OCI-LY3 (cell line): ENCODE measurements around the gene SNX25.

Experiments used
- H2AFZ ChIP-seq: fragments of 200-600, 300-600 bp; shearing (Covaris generic); 2 replicates; pipeline ENCODE4 v1.6.0; 2014; ENCODE audit warnings: antibody characterized with exemption, low read depth, low read length
- H3K27ac ChIP-seq: fragments of 200-600, 300-600 bp; sonication (generic); 2 replicates; pipeline ENCODE4 v1.5.1; 2014; ENCODE audit warnings: mild to moderate bottlenecking, low read length, moderate library complexity, mixed read lengths
- H3K27me3 ChIP-seq: fragments of 200-600, 300-600 bp; sonication (generic); 2 replicates; pipeline ENCODE4 v1.6.1; 2014; ENCODE audit warnings: low read depth, low read length, mixed read lengths
- H3K36me3 ChIP-seq: fragments of 200-600, 300-600 bp; sonication (generic); replicated peaks from 2 replicates; pipeline ENCODE3; 2014; ENCODE audit warnings: low read depth, low read length, mixed read lengths
- H3K4me1 ChIP-seq: fragments of 300-600, 200-600 bp; sonication (generic); 2 replicates; pipeline ENCODE4 v1.6.1; 2014; ENCODE audit warnings: low read length, mixed read lengths
- H3K4me2 ChIP-seq: fragments of 200-600, 300-600 bp; sonication (generic); 2 replicates; pipeline ENCODE4 v1.6.1; 2014; ENCODE audit warnings: low read length, mixed read lengths
- H3K4me3 ChIP-seq: fragments of 300-600, 200-600 bp; sonication (generic); 2 replicates; pipeline ENCODE4 v1.5.1; 2014; ENCODE audit warnings: antibody characterized with exemption, mild to moderate bottlenecking, low read length, moderate library complexity
- H3K79me2 ChIP-seq: fragments of 300-600, 200-600 bp; shearing (Covaris generic); 2 replicates; pipeline ENCODE4 v1.6.1; 2014; ENCODE audit warnings: mild to moderate bottlenecking, low read length, mixed read lengths
- H3K9ac ChIP-seq: fragments of 300-600, 200-600 bp; shearing (Covaris generic); 2 replicates; pipeline ENCODE4 v1.6.0; 2014; ENCODE audit warnings: mild to moderate bottlenecking, low read length, moderate library complexity
- H3K9me3 ChIP-seq: fragments of 200-600, 300-600 bp; shearing (Covaris generic); 2 replicates; pipeline ENCODE4 v1.6.1; 2014; ENCODE audit warnings: low read length, mixed read lengths; ENCODE audit not compliant: insufficient read depth
- H4K20me1 ChIP-seq: fragments of 200-600, 300-600 bp; sonication (generic); 2 replicates; pipeline ENCODE4 v1.6.1; 2016; ENCODE audit warnings: low read length, mixed read lengths; ENCODE audit not compliant: insufficient read depth
- EZH2phosphoT487 ChIP-seq: fragments of 200-600 bp; shearing (Covaris generic); IDR thresholded peaks from 2 replicates; pipeline ENCODE4 v1.6.1; 2018; ENCODE audit warnings: antibody characterized with exemption, mixed run types, low read depth
- TF ChIP-seq, protein P1 (sequence below): fragments of 200-600, 300-600 bp; sonication (generic); IDR thresholded peaks from 2 replicates; pipeline ENCODE4 v1.5.1; 2014; ENCODE audit warnings: antibody characterized with exemption, low read length, low read depth

The SNX25 gene

DNA sequence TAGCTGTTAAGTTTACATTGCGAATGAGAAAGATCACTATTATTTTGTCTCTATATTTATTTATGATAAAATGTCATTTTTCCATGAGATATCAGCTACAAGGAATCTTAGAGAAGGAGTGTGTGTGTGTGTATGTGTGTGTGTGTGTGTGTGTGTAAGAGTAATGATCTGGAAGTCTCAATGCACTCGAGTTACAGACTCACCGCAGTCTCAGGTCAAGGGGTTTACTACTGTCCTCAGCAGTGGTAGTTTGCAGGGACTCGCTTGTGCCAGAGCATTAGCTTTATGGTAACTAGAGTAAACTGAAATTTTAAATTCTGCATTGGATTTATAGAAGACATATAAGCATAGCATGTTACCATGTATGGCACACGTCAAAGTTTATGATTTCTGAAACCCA, 155.5 kb downstream of the SNX25 start:
- Histone ChIP-seq H4K20me1 (no peaks in the 10 kb centered on the region), H3K9ac (no peak overlapping the region), H3K4me2 (no peak overlapping the region), H3K79me2 (no peaks in the 10 kb centered on the region), H3K9me3 (no peaks in the 10 kb centered on the region), H3K27me3 (no peaks in the 10 kb centered on the region), H3K4me1 (no peaks in the 10 kb centered on the region), H3K36me3 (no peaks in the 10 kb centered on the region), H3K27ac (no peak overlapping the region), H3K4me3 (no peak overlapping the region), H2AFZ (no peak overlapping the region)
- TF ChIP-seq, protein P1, sequence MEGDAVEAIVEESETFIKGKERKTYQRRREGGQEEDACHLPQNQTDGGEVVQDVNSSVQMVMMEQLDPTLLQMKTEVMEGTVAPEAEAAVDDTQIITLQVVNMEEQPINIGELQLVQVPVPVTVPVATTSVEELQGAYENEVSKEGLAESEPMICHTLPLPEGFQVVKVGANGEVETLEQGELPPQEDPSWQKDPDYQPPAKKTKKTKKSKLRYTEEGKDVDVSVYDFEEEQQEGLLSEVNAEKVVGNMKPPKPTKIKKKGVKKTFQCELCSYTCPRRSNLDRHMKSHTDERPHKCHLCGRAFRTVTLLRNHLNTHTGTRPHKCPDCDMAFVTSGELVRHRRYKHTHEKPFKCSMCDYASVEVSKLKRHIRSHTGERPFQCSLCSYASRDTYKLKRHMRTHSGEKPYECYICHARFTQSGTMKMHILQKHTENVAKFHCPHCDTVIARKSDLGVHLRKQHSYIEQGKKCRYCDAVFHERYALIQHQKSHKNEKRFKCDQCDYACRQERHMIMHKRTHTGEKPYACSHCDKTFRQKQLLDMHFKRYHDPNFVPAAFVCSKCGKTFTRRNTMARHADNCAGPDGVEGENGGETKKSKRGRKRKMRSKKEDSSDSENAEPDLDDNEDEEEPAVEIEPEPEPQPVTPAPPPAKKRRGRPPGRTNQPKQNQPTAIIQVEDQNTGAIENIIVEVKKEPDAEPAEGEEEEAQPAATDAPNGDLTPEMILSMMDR = no peak
- no peak for TF ChIP-seq EZH2phosphoT487

DNA sequence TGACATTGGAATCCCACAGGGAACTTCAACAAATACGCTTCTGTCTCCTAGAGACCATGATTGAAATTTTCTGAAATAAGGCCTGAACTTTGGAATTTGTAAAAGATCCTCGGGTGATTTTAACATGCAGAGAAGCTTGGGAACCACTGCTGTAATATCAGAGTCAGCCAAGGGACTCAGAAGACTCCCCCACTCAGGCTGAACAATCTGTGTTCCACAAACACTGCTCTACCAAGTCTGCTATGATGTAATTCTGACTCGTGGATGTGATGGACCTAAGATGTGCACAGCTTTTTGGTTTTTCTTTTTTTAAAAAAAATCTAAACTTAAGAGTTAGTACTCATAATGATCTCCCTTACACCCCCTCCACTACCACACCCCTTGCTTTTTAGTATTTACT, 160.3 kb downstream of the SNX25 start:
- Histone ChIP-seq H4K20me1 (no peaks in the 10 kb centered on the region), H3K4me3 (no peak overlapping the region), H3K4me1 (no peaks in the 10 kb centered on the region), H3K27me3 (no peaks in the 10 kb centered on the region), H3K36me3 (no peaks in the 10 kb centered on the region), H3K27ac (no peak overlapping the region), H3K9ac (no peak overlapping the region), H3K9me3 (no peaks in the 10 kb centered on the region), H3K4me2 (no peak overlapping the region), H2AFZ (no peak overlapping the region), H3K79me2 (no peaks in the 10 kb centered on the region)
- TF ChIP-seq, protein P1 = no peak
- TF ChIP-seq EZH2phosphoT487 = no peak

DNA sequence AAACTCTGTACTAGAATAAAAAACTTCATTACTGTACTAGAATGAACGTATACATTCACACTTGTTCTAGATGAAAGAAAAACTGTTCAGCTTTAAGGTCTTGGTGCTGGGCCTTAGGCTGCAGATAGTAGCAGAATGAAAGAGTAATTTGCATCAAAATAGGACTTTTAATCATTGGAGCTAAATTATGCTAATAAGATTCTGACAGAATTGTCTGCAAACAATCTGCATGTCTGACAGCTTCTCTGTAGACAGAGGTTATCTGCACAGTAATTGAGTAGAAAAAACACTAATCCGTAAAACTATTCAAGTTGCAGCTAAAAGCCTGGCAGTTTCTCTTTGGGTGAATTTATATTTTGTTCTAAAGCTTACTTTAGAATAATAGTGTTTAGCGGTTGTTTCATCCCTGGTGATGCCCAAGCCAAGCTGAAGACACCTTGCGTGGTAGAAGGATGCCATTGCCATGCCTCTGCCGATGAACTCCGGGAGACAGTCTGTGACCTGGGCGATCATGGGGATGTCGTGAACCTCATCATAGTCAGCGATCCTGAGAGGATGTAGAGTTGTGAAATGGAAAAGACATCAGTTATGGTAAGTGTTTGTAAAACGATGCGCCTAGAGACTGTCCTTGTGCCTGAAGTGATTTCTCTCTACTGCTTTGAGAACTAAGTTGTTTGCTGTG, 161.0 kb downstream of the SNX25 start:
- Histone ChIP-seq H3K36me3 (no peaks in the 10 kb centered on the region), H3K27me3 (no peaks in the 10 kb centered on the region), H3K79me2 (no peaks in the 10 kb centered on the region), H4K20me1 (no peaks in the 10 kb centered on the region), H3K4me2 (no peak overlapping the region), H3K9ac (no peak overlapping the region), H3K4me3 (no peak overlapping the region), H3K4me1 (no peaks in the 10 kb centered on the region), H2AFZ (no peak overlapping the region), H3K27ac (no peak overlapping the region), H3K9me3 (no peaks in the 10 kb centered on the region)
- TF ChIP-seq, protein P1 = no peak
- TF ChIP-seq EZH2phosphoT487 = no peak

DNA sequence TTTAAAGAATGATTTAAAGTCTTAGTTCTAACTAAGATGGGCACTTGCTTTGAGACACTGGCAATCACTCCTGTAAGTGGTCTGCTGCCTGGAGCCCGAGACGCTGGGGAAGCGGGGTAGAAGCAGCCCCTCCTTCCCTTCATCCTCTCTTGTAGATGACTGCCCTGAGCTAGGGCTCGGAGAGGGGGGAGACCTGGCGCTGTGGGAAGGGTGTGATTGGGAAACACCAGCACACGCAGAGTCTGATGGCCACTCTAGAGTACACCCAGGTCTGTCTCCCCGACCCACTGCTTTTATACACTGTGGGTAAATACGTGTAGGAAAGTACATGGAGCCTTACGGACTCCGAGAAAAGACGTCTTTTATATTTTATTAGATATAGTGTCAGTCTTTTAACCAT, 162.3 kb downstream of the SNX25 start:
- Histone ChIP-seq H3K9me3 (no peaks in the 10 kb centered on the region), H4K20me1 (no peaks in the 10 kb centered on the region), H2AFZ (no peak overlapping the region), H3K4me2 (no peak overlapping the region), H3K27ac (no peak overlapping the region), H3K4me1 (no peaks in the 10 kb centered on the region), H3K4me3 (no peak overlapping the region), H3K27me3 (no peaks in the 10 kb centered on the region), H3K79me2 (no peaks in the 10 kb centered on the region), H3K36me3 (no peaks in the 10 kb centered on the region), H3K9ac (no peak overlapping the region)
- TF ChIP-seq, protein P1 = no peak
- no peak for TF ChIP-seq EZH2phosphoT487
